ENCODE measurements around the gene CYP1B1. TPM values are rescaled to one million over a fixed set of nuclear protein-coding genes. Genes with fewer than 3 reads are reported as not detected.

Gene CYP1B1
- polyA plus RNA-seq, 1 experiment: 1.8 TPM

DNA sequence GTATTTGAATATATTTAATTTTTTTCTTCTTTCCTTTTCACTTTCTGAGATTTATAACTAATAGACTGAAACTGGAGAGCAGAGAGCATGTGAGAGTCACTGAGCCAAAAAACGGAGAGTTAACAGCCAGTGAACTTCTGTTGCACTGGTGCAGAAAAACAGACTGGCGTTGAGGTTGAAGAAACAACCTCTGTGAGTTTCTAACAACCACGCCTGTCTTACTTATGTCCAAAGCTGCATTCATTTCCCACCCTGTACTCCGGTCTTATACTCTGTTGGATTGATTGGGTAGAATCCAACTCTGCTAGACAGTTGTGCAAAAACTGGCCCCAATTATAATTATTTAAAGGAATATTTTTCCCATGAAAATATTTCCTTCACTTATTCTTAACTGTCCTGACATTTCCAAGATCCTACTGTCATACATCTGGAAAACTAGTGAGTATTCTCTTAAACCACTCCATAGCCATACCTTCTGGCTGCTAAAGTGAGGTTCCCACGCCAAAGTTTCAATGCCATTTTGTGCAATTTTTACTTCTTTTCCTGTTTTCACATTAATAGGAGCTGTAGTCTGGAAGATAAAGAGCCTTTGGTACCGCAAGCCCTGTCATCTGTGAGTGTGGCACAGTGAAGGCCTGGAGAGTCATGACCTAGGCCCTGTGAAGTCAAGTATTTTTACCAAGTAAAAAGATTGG is 9.4 kb downstream of the CYP1B1 start:
- TF ChIP-seq CTCF (IDR thresholded peaks at IDR 0.05; ENCODE audit: insufficient read depth, low read depth, low read length): no peak
- ChIA-PET CTCF (interaction anchor here (1.6 kb wide), 1 partner anchor 10 kb away, joined by 7 read pairs; the partner anchor contains the start of gene CYP1B1), POLR2A (no interaction called here)
- Histone ChIP-seq H3K27me3 (ENCODE audit: control insufficient read depth, insufficient read depth, low read length) (peaks cover 2% of the 10 kb centered on the region; the same call in 1 of the 2 replicates), H3K36me3 (ENCODE audit: control insufficient read depth, insufficient read depth, low read length) (no peaks in the 10 kb centered on the region), H3K4me3 (ENCODE audit: low read depth, low read length) (no peak overlapping the region)
- DNase-seq (ENCODE audit: low read depth): no peak

- POLR2A ChIA-PET: no interaction called here
- Histone ChIP-seq H3K4me3 (ENCODE audit: low read depth, low read length) (no peak overlapping the region), H3K27me3 (ENCODE audit: control insufficient read depth, insufficient read depth, low read length) (no peaks in the 10 kb centered on the region), H3K36me3 (ENCODE audit: control insufficient read depth, insufficient read depth, low read length) (no peaks in the 10 kb centered on the region)
- CTCF ChIA-PET: interaction anchor here (1.0 kb wide), 1 partner anchor 85 kb away, joined by 3 read pairs; no protein-coding TSS in a partner anchor
- no peak for TF ChIP-seq CTCF (IDR thresholded peaks at IDR 0.05; ENCODE audit: insufficient read depth, low read depth, low read length)
- DNase-seq (ENCODE audit: low read depth): no peak
Observed at GRCh38 chr2:38065502-38066135, 10.3 kb downstream of the CYP1B1 start.

GRCh38 chr2:38064801-38065501 is 11.0 kb downstream of the CYP1B1 start:
- DNase-seq (ENCODE audit: low read depth): no peak
- Histone ChIP-seq H3K27me3 (ENCODE audit: control insufficient read depth, insufficient read depth, low read length) (no peaks in the 10 kb centered on the region), H3K4me3 (ENCODE audit: low read depth, low read length) (no peak overlapping the region), H3K36me3 (ENCODE audit: control insufficient read depth, insufficient read depth, low read length) (no peaks in the 10 kb centered on the region)
- ChIA-PET POLR2A (no interaction called here), CTCF (interaction anchor here (1.0 to 1.1 kb wide), 2 partner anchors 15 to 84 kb away, joined by 3 read pairs; no protein-coding TSS in a partner anchor)
- no peak for TF ChIP-seq CTCF (IDR thresholded peaks at IDR 0.05; ENCODE audit: insufficient read depth, low read depth, low read length)

DNA sequence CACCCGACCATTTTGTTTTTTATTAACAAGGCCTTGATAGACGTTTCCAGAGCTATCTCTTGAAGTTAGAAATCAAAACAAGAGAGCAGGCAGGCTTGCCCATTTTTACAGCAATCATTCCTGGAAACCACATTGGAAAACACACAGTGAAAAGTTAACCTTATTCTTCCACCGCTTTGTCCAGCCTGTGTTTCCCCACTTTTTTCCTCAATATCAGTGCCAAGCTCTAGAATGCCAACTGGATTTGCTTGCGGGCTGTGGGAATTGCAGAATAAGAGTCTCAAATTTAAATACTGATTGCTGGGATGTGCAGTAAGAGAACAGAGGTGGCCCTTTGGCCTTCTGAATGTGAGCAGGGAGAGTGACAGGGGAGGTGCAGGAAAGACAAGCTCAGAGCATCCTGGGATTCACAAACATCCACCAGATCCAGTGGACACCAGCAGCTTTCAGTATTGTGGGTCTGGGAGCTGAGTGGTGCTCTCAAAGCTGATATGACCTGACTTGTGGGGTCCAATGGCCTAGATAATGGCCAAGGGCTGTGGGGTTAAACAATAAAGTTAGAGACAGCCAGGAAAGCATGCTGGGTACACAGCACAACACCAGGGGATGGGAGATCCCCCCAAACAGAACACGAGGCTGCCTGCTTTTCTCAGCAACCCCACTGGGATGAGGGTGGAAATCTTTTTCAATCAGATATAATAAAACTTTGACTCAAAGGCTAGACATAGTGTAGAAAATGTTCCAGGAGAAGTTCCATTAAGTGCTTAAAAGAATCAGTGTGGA is 15.5 kb downstream of the CYP1B1 start:
- POLR2A ChIA-PET: no interaction called here
- DNase-seq (ENCODE audit: low read depth): no peak
- no peak for TF ChIP-seq CTCF (IDR thresholded peaks at IDR 0.05; ENCODE audit: insufficient read depth, low read depth, low read length)
- CTCF ChIA-PET: interaction anchor here (1.1 kb wide), 1 partner anchor 16 kb away, joined by 4 read pairs; no protein-coding TSS in a partner anchor
- no peak overlapping the region for H3K4me3 ChIP-seq (ENCODE audit: low read depth, low read length)
- no peaks in the 10 kb centered on the region for H3K36me3 ChIP-seq (ENCODE audit: control insufficient read depth, insufficient read depth, low read length)
- H3K27me3 ChIP-seq (ENCODE audit: control insufficient read depth, insufficient read depth, low read length): peaks cover 5% of the 10 kb centered on the region

Measured in BJ (cell line).